NCI-H1436 treated with DMSO at 0.1 percent for 48 hours (cell line): ENCODE results near the gene UNC5CL.
"Not testable (repeated sequence)": the region's sequence is repeated elsewhere in the genome, so short reads cannot be mapped to it uniquely, and the experiment has no call there.

Source experiments
- DNase-seq: peaks from one replicate; lab custom pipeline; 2025; lab: John Stamatoyannopoulos, UW

The UNC5CL gene

DNA sequence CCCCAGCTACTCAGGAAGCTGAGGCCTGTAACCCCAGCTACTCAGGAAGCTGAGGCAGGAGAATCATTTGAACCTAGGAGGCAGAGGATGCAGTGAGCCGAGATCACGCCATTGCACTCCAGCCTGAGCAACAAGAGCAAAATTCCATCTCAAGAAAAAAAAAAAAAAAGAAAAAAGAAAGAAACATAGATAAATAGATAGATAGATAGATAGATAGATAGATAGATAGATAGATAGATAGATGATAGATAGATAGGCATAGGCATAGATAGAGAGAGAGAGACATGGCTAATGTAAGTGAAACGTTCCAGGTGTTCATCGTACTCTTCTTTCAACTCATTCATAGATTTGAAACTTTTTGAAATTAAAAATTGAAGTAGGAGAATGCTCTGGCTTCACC lies 32.0 kb downstream of the UNC5CL start:
- DNase-seq = not testable (repeated sequence)

GRCh38 chr6:41006217-41006616 lies 32.8 kb downstream of the UNC5CL start:
- DNase-seq = not testable (repeated sequence)

DNA sequence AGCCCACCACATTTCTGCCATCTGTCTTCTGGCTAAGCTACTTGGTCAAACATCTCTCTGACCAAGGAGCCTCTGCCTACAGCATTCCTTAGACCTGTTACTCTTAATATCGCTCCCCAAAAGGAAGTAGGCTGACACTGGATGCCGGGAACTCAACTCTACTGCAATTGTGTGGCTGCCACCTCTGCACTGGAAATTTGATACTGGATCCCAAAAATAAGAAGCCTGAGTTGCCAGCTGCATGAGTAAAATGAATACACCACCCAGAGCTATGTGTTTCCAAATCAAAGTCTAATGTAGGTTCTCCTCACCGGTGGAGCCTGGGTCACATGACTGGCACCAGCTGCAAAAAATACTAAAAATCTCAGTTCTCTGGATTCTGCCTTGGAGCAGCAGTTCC lies 36.9 kb downstream of the UNC5CL start:
- DNase-seq = no peak

- DNase-seq = no peak
Observed at GRCh38 chr6:41000248-41000647, 38.8 kb downstream of the UNC5CL start.

DNA sequence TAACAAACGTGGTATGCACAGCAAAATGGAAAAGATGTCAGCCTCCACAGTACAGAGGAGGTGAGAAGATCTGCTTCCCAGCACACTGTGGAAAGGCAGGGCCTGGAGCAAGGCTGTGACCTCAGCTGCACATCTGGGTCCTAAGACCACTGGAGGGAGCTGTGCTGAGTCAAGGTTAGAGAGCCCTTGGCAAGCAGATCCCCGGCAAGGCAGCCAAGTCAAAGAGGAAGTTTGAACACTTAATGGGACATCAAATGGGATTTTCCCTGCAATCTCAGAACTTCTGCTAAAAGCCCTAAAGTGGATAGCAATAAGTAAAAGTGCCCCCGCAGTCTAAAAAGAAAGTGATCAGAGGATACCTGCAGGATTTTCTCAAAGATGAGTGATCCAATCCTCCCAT lies 39.5 kb downstream of the UNC5CL start:
- DNase-seq = no peak

DNA sequence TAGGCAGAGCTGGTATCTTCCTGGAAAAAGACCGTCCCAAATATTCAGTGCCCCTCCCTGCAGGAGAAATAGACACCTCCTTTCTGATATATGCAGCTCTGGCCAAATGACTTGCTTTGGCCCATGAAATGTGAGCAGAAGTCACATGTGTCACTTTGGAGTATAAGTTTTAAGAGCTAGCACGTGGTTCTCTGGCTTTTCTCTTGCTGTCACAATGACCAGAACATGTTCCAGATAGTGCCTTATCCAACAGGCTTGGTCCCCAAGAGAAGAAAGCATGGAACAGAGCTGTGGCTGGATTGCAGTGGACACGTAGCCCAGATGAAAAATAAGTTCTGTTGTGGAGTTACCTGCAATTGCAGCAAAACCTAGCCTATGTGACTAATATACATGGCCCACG lies 40.4 kb downstream of the UNC5CL start:
- DNase-seq = no peak

DNA sequence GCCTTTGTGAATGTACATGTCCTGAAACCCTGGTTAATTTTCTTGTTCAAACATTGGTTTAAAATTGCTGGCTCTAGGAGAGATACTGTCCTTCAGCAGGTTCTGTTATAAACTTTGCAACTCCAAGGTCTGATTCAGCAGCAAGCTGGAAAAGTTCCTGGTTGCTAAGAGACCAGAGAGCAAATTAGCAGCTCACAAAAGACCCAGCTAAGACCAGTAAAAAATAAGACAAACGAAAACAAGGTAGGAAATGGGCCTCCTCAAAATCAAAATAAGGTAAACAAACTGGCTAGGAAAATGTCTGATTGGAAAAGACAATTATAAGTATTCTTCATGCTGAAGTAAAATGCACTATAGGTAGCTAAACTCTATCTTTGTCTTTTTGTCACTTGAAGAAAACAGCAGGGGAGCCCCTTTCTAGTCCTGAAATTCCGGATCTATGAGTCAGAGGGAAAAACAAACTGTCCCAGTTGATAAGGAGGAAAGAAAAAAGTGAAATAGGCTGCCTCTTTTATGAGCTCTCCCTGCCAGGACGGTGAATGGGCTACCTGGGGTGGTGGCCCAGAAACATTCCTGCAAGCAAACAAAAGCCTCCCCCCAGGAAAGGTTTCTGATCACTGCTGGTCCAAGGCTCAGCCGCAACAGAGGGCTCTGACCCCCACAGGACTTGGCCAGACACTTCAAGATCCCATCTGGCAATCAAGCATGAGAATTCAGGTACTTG lies 41.6 kb downstream of the UNC5CL start:
- no peak for DNase-seq

GRCh38 chr6:40996591-40997233 lies 42.3 kb downstream of the UNC5CL start:
- no peak for DNase-seq

DNA sequence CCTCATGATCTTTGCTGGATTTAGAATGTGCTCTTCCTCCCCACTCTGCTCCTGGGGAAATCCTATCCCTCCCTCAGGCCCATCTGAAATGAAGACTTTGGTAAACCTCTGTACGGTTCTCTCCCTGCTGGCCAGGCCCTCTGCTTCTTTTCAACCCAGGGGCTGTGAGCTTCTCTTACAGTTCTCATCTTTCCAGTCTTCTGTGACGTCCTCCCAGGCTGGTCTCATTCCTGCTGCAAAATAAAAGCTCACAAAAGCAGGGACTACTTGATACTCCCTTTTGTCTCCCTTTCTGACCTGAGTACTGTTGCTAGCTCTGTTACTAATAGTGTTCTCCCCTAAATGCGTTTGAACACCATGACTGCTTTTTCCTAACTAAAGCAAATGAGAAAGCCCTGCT lies 46.3 kb downstream of the UNC5CL start:
- DNase-seq = no peak

DNA sequence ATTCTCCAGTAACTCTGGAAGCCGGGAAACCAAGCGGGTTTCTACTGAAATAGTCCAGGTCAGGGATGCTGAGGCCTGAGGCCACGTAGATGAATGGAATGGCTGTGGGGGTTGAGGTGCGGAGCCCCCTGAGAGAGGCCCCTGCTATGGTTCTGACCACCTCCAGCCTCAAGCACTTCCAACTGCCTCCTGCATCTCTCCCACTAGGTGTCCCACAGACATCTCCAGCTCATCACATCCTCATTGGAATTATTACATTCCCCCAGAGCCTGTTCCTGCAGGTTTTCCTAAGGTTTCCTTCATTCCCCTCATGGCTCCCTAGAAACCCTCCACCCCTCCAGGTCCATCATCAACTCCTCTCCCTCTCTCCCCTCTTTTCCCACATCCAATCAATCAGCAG lies 48.7 kb downstream of the UNC5CL start:
- DNase-seq = no peak

GRCh38 chr6:40989204-40990169 lies 49.5 kb downstream of the UNC5CL start:
- no peak for DNase-seq

DNA sequence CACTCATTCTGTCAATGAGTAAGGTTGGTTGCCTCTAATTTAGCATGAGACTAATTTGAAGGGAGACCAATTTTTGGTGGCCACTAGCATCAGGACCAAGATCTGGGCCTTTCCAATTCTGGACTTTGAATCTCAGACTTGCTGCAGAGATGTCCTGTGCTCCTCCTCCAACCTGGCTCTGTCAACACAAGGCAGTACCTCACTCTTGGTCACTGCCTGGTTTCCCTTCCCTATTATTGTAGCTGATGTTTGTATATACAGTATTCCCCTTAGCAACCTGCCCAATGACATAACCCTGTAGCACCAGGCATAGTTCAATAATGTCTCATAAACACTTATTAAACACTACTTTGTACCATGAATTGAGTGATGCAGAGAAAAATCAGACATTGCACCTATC lies 50.4 kb downstream of the UNC5CL start:
- no peak for DNase-seq

- DNase-seq = no peak
Observed at GRCh38 chr6:40986921-40987819, 51.9 kb downstream of the UNC5CL start.

GRCh38 chr6:40986364-40986763 lies 52.7 kb downstream of the UNC5CL start:
- no peak for DNase-seq

GRCh38 chr6:40983752-40984151 lies 55.3 kb downstream of the UNC5CL start:
- DNase-seq = no peak

DNA sequence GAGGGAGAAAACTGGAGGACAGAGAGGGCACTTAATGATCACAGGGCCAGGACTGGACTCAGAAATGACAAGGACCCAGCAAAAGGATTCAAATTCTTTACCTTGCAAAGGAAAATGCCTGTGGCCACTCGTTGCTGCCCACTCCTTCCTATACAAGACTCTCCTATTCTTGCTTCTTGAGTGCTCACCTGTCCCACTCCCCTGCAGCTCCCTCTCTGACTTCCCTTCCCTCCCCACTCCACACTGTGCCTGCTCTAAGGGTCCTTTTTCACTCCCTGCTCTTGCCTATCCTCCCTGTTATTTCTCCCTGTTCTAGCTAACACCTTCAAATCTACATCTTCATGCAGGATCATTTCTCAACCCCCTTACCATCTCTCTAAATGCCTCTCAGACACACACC lies 56.1 kb downstream of the UNC5CL start:
- no peak for DNase-seq

DNA sequence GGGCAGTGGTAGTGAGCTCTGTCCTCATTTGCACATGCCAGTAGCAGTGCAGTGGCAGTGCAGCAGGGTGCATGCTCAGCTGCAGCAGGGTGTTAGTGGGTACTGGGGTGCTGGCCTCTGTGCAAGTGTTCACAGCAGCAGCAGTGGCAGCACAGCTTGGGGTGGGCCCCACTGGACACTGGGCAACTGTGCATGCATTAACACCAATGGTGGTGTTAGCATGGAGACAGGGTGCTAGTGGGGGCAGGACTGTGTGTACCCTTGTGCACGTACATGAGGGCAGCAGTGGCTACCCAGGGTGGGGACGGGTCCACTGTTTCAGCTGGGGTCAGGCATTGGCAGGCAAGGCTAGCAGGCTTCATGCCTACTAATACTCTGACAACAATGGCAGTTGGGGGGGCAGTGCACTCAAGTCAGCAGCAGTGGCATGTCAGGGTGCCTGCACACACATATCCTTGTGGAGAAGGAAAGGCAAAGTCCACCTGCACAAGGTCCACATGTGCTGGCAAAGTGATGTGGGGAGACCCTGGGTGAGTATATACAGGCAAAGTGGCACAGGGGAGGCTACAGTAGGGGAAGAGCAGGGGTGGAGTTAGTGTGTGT lies 60.2 kb downstream of the UNC5CL start:
- DNase-seq = no peak

DNA sequence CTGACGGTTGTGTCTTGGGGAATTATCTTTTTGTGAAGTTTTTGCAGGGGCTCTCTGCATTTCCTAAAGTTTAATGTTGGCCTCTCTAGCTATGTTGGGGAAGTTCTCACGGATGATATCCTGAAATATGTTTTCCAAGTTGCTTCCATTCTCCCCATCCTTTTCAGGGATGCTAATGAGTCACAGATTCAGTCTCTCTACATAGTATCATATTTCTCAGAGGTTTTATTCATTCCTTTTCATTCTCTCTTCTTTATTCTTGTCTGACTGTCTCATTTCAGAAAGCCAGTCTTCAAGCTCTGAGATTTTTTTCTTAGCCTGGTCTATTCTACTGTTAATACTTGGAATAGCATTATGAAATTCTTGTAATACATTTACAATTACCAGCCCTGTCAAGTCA lies 61.3 kb downstream of the UNC5CL start:
- DNase-seq = no peak

DNA sequence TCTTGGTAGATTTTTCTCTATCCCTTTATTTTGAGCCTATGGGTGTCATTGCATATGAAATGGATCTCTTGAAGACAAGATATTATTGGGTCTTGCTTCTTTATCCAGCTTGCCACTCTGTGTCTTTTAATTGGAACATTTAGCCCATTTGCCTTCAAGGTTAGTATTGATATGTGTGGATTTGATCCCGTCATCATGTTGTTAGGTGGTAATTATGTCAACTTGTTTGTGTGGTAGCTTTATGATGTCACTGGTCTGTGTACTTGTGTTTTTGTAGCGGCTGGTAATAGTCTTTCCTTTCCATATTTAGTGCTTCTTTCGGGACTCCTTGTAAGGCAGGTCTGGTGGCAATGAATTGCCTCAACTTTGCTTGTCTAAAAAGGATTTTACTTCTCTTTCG lies 61.9 kb downstream of the UNC5CL start:
- DNase-seq = no peak
